GM19455 (cell line): ENCODE data around the gene IFNA2.
"Not testable (repeated sequence)": the region's sequence is repeated elsewhere in the genome, so short reads cannot be mapped to it uniquely, and the experiment has no call there.

ENCODE experiments used
- ATAC-seq: cut with Tn5 transposase; IDR thresholded peaks from one replicate; pipeline ENCODE4 v1.9.1; 2021; ENCODE audit not compliant: unreplicated experiment

IFNA2 gene

DNA sequence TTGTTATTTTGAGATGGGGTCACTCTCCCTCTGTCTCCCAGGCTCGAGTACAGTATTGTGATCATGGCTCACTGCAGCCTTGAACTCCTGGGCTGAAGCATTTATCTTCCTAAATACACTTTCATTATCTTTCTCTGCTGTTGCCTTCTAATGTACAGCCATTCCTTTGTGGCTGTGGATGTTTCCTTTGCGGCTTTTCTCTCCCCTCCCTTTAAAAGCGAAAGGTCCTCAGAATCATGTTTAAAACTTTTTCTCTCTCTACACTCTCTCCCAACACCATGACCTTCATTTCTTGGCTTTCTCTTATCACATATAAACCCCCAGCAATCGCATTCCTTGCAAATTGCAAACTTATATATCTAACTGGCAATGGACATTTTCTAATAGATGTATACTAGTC, 1.6 kb downstream of the IFNA2 start:
- ATAC-seq: no peak

DNA sequence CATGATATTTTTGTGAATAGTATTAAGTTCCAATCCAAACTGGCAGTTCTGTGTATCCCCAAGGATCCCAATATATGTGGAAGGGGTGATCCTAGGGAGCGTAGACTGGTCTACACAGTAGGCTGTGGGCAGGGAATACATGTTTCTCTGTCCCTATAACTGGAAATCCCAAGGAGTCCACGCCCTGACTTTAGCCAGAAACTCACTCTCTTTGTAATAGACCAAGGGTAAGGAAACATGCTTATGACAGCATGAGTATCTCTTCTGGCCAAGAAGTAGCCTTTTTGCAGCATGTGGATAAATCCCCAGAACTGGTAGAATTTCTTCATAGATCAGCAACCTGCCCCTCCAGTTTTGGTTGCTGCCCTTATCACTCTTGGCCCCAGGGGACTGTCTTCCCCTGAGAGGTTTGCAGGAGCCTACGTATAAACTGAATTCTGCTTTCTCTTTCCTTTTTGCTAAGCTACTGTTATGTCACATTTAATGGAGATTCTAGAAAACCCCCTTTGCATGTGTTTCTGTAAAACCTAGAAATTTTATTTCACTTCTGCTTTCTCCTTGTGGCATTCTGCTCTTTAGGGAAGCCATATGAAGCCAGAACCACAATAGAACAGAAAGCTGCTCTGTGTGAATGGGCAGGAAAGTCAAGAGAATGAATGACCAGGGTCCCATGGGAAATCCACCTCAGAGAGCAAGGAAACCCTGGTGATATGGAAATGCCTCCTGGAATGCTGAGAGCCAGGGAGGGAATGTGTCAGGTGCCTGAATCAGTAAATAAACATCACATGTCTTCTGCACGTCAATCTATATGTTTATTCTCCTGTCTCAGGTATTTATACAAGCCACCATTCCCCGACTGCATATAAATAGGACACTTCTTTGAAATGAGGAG, 3.5 kb downstream of the IFNA2 start:
- ATAC-seq: peak; percentile 99

DNA sequence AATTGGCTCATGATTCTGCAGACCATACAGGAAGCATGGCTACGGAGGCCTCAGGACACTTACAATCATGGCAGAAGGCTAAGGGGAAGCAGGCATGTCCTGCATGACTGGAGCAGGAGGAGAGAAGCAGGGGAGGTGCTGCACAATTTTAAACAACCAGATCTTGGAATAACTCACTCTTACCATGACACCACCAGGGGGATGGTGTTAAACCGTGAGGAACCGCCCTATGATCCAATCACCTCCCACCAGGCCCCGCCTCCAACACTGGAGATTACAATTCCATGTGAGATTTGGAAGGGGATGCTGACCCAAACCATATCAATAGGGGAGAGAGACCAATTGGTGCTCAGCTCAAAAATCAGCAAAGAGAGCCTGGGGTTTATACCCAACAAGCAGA, 13.7 kb downstream of the IFNA2 start:
- ATAC-seq: not testable (repeated sequence)

DNA sequence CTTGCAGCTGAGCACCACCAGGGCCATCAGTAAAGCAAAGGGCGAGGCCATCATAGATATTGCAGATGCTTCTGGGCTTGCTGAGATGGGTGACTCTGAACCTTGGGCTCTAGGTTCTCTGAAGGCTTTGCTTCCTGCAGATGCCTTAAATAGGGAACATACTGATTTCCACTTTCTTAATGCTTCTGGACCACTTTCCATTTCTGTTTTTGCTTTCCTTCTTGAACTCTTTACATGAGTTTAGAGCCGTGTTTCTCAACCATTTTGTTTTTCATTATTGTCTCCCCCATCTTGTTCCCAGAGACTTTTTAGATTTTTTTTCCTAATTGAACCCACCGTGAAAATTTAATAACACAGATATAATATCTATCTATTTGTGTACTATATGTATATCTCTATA, 17.2 kb downstream of the IFNA2 start, which contains the start of gene IFNA13:
Gene IFNA13 (minus strand): TSS at position 101 of the 400 bp plus-strand sequence. CDS start 47 bp downstream, at position 54.
- no peak for ATAC-seq

DNA sequence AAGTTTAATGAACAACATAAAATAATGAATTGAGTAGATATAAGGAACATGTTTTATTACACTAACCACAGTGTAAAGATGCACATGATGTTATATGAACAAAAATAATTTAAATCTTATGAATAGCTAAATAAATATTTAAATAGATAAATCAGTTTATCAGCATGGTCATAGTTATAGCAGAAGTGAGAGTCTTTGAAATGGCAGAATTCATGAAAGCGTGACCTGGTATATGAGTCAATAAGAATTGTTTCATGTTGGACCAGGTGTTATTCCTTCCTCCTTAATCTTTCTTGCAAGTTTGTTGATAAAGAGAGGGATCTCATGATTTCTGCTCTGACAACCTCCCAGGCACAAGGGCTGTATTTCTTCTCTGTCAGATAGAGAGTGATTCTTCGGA, 18.0 kb downstream of the IFNA2 start:
- peak; percentile 79 for ATAC-seq

DNA sequence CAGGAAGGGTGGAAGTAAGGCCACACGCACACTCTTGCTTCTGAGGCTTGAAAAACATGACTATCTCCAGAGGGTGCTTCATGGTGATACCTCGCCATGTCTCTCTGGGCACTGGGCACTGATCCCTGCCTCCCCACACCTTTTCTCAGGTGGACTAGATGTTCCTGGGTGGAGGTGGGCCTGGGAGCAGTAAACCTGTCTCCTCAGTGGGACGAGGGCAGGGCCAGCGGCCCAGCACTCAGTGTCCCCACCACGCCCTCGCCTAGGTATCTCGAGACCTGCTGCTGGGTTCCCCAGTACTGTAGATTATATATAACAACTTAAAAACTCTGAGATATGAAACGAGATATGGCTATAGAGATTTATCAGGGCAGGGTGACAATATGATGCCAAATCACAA, 22.9 kb downstream of the IFNA2 start:
- ATAC-seq: no peak

DNA sequence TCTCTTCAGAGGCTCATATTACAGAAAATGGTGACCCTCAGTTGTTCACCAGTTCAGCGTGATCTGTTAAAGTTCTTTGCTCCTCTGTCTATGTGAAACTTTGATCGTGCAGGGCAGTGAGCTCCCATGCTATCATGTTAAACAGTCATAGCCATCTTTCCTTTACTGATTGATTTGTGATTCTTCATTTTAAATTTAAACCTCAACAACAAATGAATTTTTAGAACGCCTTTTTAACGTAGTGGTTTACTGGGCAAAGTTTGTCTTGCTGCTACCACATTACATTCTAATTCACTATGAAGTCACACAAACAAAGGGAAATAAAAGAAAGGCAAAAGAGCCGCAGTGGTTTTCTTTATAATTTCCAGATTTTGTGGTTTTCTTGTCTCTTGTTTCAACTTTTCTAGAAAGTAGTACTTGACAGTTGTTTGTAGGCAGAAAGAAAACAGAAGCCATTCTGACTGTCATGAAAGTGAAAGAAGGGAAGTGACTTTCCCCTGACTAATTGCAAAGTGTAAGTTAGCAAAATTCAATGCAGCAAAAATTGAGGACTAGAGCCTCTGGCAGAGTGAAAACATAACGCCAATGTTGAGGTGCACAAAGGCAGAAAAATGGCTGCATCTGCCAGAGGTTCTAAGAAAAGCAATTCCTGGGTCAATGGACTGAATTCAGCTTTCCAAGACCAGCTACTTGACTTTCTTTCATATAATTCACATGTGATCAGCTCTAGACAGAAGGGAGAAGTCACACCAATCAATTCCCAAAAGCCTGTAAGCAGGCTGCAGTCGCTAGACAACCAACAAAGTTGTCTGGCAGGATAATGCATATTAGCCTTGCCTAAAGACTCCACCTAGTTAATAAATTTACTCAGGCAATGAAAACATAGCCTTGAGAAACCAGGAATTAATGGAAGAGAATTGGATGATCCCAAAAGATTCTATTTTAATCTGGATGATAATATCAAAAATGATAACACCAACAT, 27.4 kb downstream of the IFNA2 start:
- ATAC-seq: peak; percentile 87

DNA sequence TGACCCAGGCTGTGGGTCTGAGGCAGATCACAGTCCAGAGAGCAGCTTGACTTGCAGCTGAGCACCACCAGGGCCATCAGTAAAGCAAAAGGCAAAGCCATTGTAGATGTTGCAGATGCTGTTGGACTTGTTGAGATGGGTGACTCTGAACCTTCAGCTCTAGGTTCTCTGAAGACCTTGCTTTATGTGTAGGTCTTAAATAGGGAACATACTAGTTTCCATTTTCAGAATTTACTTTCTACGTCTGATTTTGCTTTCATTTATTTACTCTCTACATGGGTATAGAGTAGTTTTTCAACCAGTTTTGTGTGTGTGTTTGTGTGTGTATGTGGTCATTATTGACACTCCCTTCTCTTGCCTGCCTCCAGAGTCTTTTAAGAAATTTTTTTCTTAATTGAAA, 34.4 kb downstream of the IFNA2 start, which contains the start of gene IFNA6:
Gene IFNA6 (minus strand): TSS at position 101 of the 400 bp plus-strand sequence. CDS start 0 bp downstream, at position 101.
- ATAC-seq: no peak

DNA sequence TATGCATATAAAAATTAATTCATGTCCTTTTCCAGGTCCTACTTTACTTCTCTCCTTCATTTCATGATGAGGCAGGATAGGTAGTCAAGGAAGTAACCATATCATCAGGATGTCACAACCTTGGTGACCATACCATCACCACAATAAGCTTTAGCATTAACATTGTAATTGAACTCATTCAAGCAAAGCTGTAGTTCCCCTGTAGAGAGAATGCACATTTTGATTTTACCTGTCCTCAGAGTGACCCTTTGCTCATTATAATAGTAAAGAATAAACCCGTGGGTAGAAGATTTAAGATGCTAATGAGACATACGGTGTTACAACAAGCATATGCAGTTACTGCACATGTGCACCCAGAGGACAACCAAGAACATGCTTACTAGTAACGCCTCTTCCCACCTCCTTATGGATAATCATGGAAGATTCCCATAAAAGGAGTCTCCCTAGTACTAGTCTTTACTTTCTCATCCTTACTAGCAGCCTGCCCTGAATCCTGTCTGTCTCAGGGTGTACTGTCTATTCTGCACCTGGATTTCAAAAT, 36.7 kb downstream of the IFNA2 start:
- ATAC-seq: no peak

DNA sequence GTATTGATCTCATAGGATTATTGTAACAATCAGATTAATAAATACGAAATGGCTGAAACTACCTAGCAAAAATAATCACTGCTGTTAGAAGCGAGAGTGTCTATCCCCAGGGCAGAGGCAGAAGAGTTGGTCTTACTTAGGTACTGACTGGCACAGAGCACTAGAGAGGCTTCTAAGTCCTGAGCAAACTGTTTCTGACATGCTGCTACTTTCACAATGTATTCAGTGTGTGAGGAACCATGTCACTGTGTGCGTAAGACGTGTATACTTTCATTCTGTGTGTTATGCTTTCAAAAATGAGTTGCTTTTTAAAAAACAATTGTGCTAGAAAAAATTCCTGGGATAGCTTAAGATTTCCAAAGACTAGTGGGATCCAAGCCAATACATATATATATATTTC, 44.5 kb downstream of the IFNA2 start:
- ATAC-seq: no peak

DNA sequence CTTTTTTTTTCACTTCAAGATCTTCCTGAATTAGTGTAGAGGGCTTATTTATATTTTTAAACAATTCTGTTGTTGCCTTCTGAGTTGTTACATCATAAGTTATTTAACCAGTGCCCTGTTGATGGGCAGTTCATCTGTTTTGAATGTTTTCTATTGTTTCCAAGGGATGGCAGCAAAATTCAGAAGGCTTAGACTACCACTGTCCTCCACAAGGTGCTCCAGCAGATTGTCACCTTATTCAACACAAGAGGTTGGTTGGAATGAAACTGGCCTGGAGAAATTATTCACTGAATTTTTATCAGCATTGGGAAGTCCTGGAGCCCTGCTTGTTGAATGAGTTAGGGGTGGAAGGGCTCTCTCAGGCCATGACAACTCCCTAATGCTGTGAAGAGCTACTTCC, 48.7 kb downstream of the IFNA2 start:
- ATAC-seq: no peak

DNA sequence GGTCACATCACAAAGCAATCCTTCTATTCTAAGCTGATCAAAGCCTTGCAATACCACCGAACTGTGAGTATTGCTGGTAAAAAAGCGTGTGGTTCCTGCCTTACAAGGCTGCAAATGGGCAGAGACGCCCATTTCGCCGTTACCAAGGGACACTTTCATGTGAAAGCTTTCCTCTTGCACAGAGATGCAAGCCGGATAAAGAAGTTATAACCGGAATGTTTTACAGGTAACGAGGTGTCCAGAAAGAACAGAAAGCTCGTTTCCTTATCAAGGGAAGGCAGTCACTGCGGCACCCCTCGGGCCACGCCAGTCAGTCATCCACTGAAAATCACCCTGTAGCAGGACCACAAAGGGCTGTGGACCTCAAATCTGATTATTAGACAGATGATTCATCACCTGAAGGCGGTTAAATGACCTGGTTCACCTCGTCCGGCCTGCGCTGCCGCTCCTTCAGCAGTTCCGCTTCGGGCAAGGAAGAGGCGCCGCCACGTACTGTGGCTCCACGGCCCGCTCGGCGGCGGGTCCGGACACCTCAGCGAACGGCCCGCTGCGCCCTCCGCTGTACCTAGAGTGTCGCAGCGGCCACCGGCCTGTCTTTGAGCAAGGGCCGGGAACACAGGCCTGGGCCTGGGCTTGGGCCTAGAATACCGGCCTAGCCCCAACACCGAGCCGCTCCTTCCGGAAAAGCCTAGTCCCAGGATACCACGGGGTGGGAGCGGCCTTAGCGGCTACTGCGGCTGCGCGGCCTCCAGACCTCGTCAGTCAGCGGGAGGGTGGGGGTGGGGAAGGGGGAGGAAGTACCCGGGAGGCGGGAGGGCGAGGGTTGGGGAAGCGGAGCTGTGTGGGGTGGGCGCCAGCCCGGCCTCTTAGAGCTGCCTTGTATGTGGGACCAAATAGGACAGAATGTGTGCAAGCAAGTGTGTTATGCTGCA, 50.2 kb downstream of the IFNA2 start, which contains the start of gene KLHL9:
Gene KLHL9 (minus strand): TSS at position 704 of the 932 bp plus-strand sequence. CDS start 545 bp downstream, at position 159.
- peak; percentile 88 for ATAC-seq
